Liver (tissue), 9 donors: Measurements from ENCODE around the gene SYCP2. TPM values are rescaled to one million over a fixed set of nuclear protein-coding genes. Genes with fewer than 3 reads are reported as not detected.

Source experiments
- DNase-seq: peaks from one replicate; pipeline ENCODE4 v3.0.0-alpha.2; 2017; ENCODE audit warnings: low spot score
- H3K27ac ChIP-seq, 2 donors: one replicate each; pipeline ENCODE4 v1.7.0; 2013; ENCODE audit warnings: inconsistent platforms in 2 of 2, low read length in 2 of 2, control low read depth in 1 of 2, low read depth in 1 of 2, mild to moderate bottlenecking in 1 of 2
- H3K27me3 ChIP-seq, 4 donors: one replicate each; pipeline versions ENCODE4 v1.6.1 to v1.7.0; 2013; ENCODE audit warnings: low read length in 3 of 4, inconsistent platforms in 1 of 4, mild to moderate bottlenecking in 1 of 4, moderate library complexity in 1 of 4; ENCODE audit not compliant: control insufficient read depth in 4 of 4, insufficient read depth in 4 of 4
- H3K36me3 ChIP-seq, 4 donors: one replicate each; pipeline versions ENCODE4 v1.6.1 to v1.7.0; 2013; ENCODE audit warnings: low read length in 3 of 4, mild to moderate bottlenecking in 3 of 4, low read depth in 1 of 4, moderate library complexity in 1 of 4; ENCODE audit not compliant: control insufficient read depth in 4 of 4, insufficient read depth in 3 of 4
- H3K4me1 ChIP-seq, 4 donors: one replicate each; pipeline versions ENCODE4 v1.6.1 to v1.7.0; 2013; ENCODE audit warnings: low read length in 3 of 4, mild to moderate bottlenecking in 3 of 4, moderate library complexity in 1 of 4; ENCODE audit not compliant: control insufficient read depth in 4 of 4, insufficient read depth in 4 of 4
- H3K4me3 ChIP-seq, 3 donors: one replicate each; pipeline versions ENCODE4 v1.6.1 to v1.7.0; 2013; ENCODE audit warnings: low read length in 3 of 3, control low read depth in 1 of 3, low read depth in 1 of 3, mild to moderate bottlenecking in 1 of 3
- H3K9ac ChIP-seq, 2 donors: one replicate each; pipeline ENCODE4 v1.7.0; 2013; ENCODE audit warnings: low read length in 2 of 2, mild to moderate bottlenecking in 2 of 2, moderate library complexity in 2 of 2, control low read depth in 1 of 2, low read depth in 1 of 2
- H3K9me3 ChIP-seq, 4 donors: one replicate each; pipeline versions ENCODE4 v1.6.1 to v1.7.0; 2013; ENCODE audit warnings: low read length in 3 of 4; ENCODE audit not compliant: control insufficient read depth in 4 of 4
- ATF3 ChIP-seq: IDR thresholded peaks from 2 replicates; pipeline ENCODE4 v1.6.1; 2016; ENCODE audit warnings: antibody characterized with exemption
- EGR1 ChIP-seq, 2 donors: IDR thresholded peaks; 2 replicates each; pipeline ENCODE4 v1.6.1; 2016 to 2018; ENCODE audit warnings: antibody characterized with exemption in 2 of 2, low read depth in 2 of 2
- FOXA1 ChIP-seq: IDR thresholded peaks from 2 replicates; pipeline ENCODE4 v1.6.1; 2016; ENCODE audit warnings: antibody characterized with exemption
- FOXA2 ChIP-seq: IDR thresholded peaks from 2 replicates; pipeline ENCODE4 v1.6.1; 2016; ENCODE audit warnings: antibody characterized with exemption
- GABPA ChIP-seq, 2 donors: IDR thresholded peaks in 1 of 2; conservative IDR thresholded peaks in 1 of 2; 2 replicates each; pipeline ENCODE4 v1.6.1; 2016; ENCODE audit warnings: antibody characterized with exemption in 2 of 2, mild to moderate bottlenecking in 1 of 2, moderate library complexity in 1 of 2
- HNF4A ChIP-seq, 2 donors: conservative IDR thresholded peaks; 2 replicates each; pipeline ENCODE4 v1.6.1; 2016; ENCODE audit warnings: antibody characterized with exemption in 2 of 2, mild to moderate bottlenecking in 2 of 2
- HNF4G ChIP-seq: IDR thresholded peaks from 2 replicates; pipeline ENCODE4 v1.6.1; 2016; ENCODE audit warnings: antibody characterized with exemption
- JUND ChIP-seq, 2 donors: IDR thresholded peaks; 2 replicates each; pipeline ENCODE4 v1.6.1; 2016; ENCODE audit warnings: antibody characterized with exemption in 2 of 2
- MAX ChIP-seq: IDR thresholded peaks from 2 replicates; pipeline ENCODE4 v1.6.1; 2016; ENCODE audit warnings: antibody characterized with exemption
- NR2F2 ChIP-seq: IDR thresholded peaks from 2 replicates; pipeline ENCODE4 v1.6.1; 2016; ENCODE audit warnings: antibody characterized with exemption
- RAD21 ChIP-seq, 2 donors: IDR thresholded peaks; 2 replicates each; pipeline ENCODE4 v1.6.1; 2016; ENCODE audit warnings: antibody characterized with exemption in 2 of 2, mild to moderate bottlenecking in 2 of 2
- REST ChIP-seq: IDR thresholded peaks from 2 replicates; pipeline ENCODE4 v1.6.1; 2016; ENCODE audit warnings: antibody characterized with exemption, mild to moderate bottlenecking
- RXRA ChIP-seq, 2 donors: IDR thresholded peaks; 2 replicates each; pipeline ENCODE4 v1.6.1; 2017 to 2018; ENCODE audit warnings: antibody characterized with exemption in 2 of 2, mild to moderate bottlenecking in 1 of 2
- SP1 ChIP-seq: IDR thresholded peaks from 2 replicates; pipeline ENCODE4 v1.6.1; 2018; ENCODE audit warnings: antibody characterized with exemption, mild to moderate bottlenecking
- TAF1 ChIP-seq: conservative IDR thresholded peaks from 2 replicates; pipeline ENCODE4 v1.6.1; 2016; ENCODE audit warnings: antibody characterized with exemption, mild to moderate bottlenecking
- WGBS: extraction: QIAGEN DNeasy Blood & Tissue Kit; methylation state at CpG from one replicate; pipeline ENCODE4 v1.1.7; 2013; 5-methylcytosine and 5-hydroxymethylcytosine counted together
- polyA plus RNA-seq, 2 donors: library from polyadenylated mRNA; stranded (reverse) in 1 of 2; unstranded in 1 of 2; fragments of 200-250 nt in 1 of 2; fragments of >200 nt in 1 of 2; fragmentation: Nextera tagmentation in 1 of 2; extraction: Ambion mirVana in 1 of 2; gene quantifications; one replicate each; pipeline versions ENCODE4 v1.2.1 to v1.2.3, GENCODE V29; 2013 to 2015
- total RNA-seq, 2 donors: library from RNA; depleted of rRNA; stranded (reverse); fragments of >200 nt; gene quantifications; one replicate each; pipeline ENCODE4 v1.2.3, GENCODE V29; 2014
- TF ChIP-seq, protein P1 (sequence below): fragments of 150-350 bp; IDR thresholded peaks from 2 replicates; pipeline ENCODE4 v1.5.1; 2017; ENCODE audit warnings: improper control_type of control experiment, low read depth, low read length; ENCODE audit not compliant: missing input control
- TF ChIP-seq, protein P2 (sequence below): IDR thresholded peaks from 2 replicates; pipeline ENCODE4 v1.6.1; 2016; ENCODE audit warnings: antibody characterized with exemption
- donor health status: healthy.
- donor health status: healthy.
- donor health status: healthy.
- donor health status: healthy.
- donor health status: healthy.

SYCP2 gene
- total and polyA plus RNA-seq, 4 donors = 0.07 to 0.84 (median 0.38) TPM

DNA sequence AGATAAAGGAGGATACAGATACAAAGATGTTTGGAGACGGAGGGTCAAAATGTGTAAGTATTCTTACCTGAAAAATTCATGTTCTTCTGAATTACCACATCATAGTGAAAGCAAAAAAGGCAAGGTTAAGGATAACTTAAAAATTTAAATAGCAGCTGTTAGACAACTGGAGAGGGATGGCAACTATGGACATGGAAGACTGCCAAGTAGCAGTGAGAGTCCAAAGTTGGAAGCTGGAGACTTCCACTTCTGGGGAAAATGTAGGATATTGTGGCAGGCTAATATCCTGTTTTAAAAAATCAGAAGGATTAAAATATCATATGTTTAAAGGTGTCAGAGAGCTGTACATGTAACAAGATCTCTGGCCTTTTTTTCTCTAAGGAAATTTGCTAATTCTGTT is 29.8 kb downstream of the SYCP2 start:
- TF ChIP-seq HNF4A (conservative IDR thresholded peaks at IDR 0.05) (no peak), EGR1 (IDR thresholded peaks at IDR 0.05; ENCODE audit: low read depth in 2 of 2) (no peak), GABPA (IDR thresholded peaks at IDR 0.05 in 1 of 2, conservative IDR thresholded peaks at IDR 0.05 in 1 of 2) (no peak), RXRA (IDR thresholded peaks at IDR 0.05) (no peak), NR2F2 (no peak), RAD21 (IDR thresholded peaks at IDR 0.05) (no peak), ATF3 (no peak), MAX (no peak), REST (no peak), HNF4G (no peak), FOXA1 (no peak), SP1 (no peak), TAF1 (no peak), FOXA2 (no peak)
- TF ChIP-seq, protein P1, sequence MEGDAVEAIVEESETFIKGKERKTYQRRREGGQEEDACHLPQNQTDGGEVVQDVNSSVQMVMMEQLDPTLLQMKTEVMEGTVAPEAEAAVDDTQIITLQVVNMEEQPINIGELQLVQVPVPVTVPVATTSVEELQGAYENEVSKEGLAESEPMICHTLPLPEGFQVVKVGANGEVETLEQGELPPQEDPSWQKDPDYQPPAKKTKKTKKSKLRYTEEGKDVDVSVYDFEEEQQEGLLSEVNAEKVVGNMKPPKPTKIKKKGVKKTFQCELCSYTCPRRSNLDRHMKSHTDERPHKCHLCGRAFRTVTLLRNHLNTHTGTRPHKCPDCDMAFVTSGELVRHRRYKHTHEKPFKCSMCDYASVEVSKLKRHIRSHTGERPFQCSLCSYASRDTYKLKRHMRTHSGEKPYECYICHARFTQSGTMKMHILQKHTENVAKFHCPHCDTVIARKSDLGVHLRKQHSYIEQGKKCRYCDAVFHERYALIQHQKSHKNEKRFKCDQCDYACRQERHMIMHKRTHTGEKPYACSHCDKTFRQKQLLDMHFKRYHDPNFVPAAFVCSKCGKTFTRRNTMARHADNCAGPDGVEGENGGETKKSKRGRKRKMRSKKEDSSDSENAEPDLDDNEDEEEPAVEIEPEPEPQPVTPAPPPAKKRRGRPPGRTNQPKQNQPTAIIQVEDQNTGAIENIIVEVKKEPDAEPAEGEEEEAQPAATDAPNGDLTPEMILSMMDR = no peak
- Histone ChIP-seq H3K9ac (no peak overlapping the region), H3K9me3 (no peaks in the 10 kb centered on the region)

DNA sequence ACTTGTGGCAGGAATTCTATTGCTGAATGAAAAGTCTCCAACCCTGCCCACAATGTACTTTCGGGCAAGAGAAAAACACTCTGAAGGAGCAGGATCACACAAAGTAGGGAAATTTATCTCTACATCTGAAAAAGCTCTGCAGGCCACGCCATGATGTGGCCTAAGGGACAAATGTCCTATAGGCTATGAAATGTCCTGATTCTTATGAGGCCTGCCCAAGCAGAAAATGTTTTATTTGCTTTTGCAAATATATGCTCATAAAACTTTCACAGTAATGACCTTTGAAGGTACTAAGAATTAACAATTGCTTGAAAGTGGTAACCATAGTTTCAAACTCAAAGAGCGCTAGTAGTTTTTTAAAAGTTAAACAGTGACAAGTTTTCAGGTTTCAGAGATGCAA is 31.0 kb downstream of the SYCP2 start:
- H3K27ac ChIP-seq = no peak overlapping the region
- no peaks in the 10 kb centered on the region for H3K36me3 ChIP-seq
- WGBS = 93% methylated on average over 3 of the region's 3 CpGs
- H3K4me1 ChIP-seq = no peaks in the 10 kb centered on the region
- H3K4me3 ChIP-seq = no peak overlapping the region
- H3K27me3 ChIP-seq = peaks cover 0 to 2% (median 0%) of the 10 kb centered on the region in 4 donors
- no peak for DNase-seq
- H3K9me3 ChIP-seq = no peaks in the 10 kb centered on the region
- no peak overlapping the region for H3K9ac ChIP-seq
- TF ChIP-seq FOXA2 = no peak
- no peak for TF ChIP-seq JUND (IDR thresholded peaks at IDR 0.05)
- no peak for TF ChIP-seq EGR1 (IDR thresholded peaks at IDR 0.05; ENCODE audit: low read depth in 2 of 2)
- TF ChIP-seq REST = no peak
- TF ChIP-seq ATF3 = no peak
- TF ChIP-seq TAF1 = no peak
- TF ChIP-seq, protein P1 = no peak
- no peak for TF ChIP-seq SP1
- no peak for TF ChIP-seq MAX
- TF ChIP-seq, protein P2, sequence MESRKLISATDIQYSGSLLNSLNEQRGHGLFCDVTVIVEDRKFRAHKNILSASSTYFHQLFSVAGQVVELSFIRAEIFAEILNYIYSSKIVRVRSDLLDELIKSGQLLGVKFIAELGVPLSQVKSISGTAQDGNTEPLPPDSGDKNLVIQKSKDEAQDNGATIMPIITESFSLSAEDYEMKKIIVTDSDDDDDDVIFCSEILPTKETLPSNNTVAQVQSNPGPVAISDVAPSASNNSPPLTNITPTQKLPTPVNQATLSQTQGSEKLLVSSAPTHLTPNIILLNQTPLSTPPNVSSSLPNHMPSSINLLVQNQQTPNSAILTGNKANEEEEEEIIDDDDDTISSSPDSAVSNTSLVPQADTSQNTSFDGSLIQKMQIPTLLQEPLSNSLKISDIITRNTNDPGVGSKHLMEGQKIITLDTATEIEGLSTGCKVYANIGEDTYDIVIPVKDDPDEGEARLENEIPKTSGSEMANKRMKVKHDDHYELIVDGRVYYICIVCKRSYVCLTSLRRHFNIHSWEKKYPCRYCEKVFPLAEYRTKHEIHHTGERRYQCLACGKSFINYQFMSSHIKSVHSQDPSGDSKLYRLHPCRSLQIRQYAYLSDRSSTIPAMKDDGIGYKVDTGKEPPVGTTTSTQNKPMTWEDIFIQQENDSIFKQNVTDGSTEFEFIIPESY = no peak
- TF ChIP-seq RAD21 (IDR thresholded peaks at IDR 0.05) = no peak
- TF ChIP-seq FOXA1 = no peak
- no peak for TF ChIP-seq HNF4A (conservative IDR thresholded peaks at IDR 0.05)

More for the DNA sequence above, 29.8 kb downstream of the SYCP2 start:
- WGBS = 91% methylated on average over 1 of the region's 1 CpG
- Histone ChIP-seq H3K27me3 (peaks cover 0 to 2% (median 0%) of the 10 kb centered on the region in 4 donors), H3K4me1 (no peaks in the 10 kb centered on the region), H3K4me3 (no peak overlapping the region), H3K27ac (no peak overlapping the region), H3K36me3 (no peaks in the 10 kb centered on the region)
- DNase-seq = no peak
